ENCODE results near the gene WDR91.

The WDR91 gene

DNA sequence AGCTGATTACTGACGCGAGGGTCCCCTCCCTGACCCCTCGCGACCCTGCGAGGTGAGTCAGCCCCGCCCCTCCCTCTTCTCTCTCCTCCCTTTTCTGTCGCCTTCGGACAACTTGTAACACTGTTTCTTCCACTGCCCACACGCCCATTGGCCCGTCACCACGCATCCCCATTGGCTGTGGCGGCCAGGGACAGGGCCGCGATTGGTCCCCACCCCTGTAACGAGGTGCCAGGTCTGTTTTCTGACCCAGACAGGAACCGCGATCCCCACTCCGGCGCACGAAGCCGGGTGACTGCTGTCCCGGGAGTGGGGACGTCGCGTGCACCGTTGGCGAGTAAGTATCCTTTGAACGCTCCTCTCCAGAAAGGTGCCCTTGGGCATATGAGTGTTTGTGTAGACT, 22.2 kb upstream of the WDR91 start, which contains the start of gene STRA8:
TSS of gene STRA8 (plus strand) at position 269 of the 400 bp plus-strand sequence. CDS start 6,687 bp downstream, outside the sequence.
- no peak within 1 kb of the TSS for H3K4me3 ChIP-seq (replicated peaks in 1 of 2; ENCODE audit: low read depth in 2 of 2, low read length in 2 of 2)
- TF ChIP-seq CTCF (IDR thresholded peaks at IDR 0.05; ENCODE audit: low read depth, low read length): no peak
- no peak for DNase-seq (ENCODE audit: low read depth in 2 of 2)

GRCh38 chr7:135232720-135233119, 21.4 kb upstream of the WDR91 start:
- DNase-seq (ENCODE audit: low read depth in 2 of 2): no peak
- peak; percentile 18 for TF ChIP-seq CTCF (IDR thresholded peaks at IDR 0.05; ENCODE audit: low read depth, low read length)
- H3K4me3 ChIP-seq (replicated peaks in 1 of 2; ENCODE audit: low read depth in 2 of 2, low read length in 2 of 2): no peak overlapping the region

- no peak for DNase-seq (ENCODE audit: low read depth in 2 of 2)
- no peak for TF ChIP-seq CTCF (IDR thresholded peaks at IDR 0.05; ENCODE audit: low read depth, low read length)
- H3K4me3 ChIP-seq (replicated peaks in 1 of 2; ENCODE audit: low read depth in 2 of 2, low read length in 2 of 2): no peak overlapping the region
Observed at GRCh38 chr7:135232087-135232486, 20.8 kb upstream of the WDR91 start.

- no peak overlapping the region for H3K4me3 ChIP-seq (replicated peaks in 1 of 2; ENCODE audit: low read depth in 2 of 2, low read length in 2 of 2)
- DNase-seq (ENCODE audit: low read depth in 2 of 2): no peak
- TF ChIP-seq CTCF (IDR thresholded peaks at IDR 0.05; ENCODE audit: low read depth, low read length): no peak
Observed at GRCh38 chr7:135231686-135232085, 20.4 kb upstream of the WDR91 start.

- TF ChIP-seq CTCF (IDR thresholded peaks at IDR 0.05; ENCODE audit: low read depth, low read length): no peak
- DNase-seq (ENCODE audit: low read depth in 2 of 2): no peak
- no peak overlapping the region for H3K4me3 ChIP-seq (replicated peaks in 1 of 2; ENCODE audit: low read depth in 2 of 2, low read length in 2 of 2)
Observed at GRCh38 chr7:135224027-135224426, 12.7 kb upstream of the WDR91 start.

GRCh38 chr7:135217645-135218509, 6.6 kb upstream of the WDR91 start:
- no peak for DNase-seq (ENCODE audit: low read depth in 2 of 2)
- no peak overlapping the region for H3K4me3 ChIP-seq (replicated peaks in 1 of 2; ENCODE audit: low read depth in 2 of 2, low read length in 2 of 2)
- TF ChIP-seq CTCF (IDR thresholded peaks at IDR 0.05; ENCODE audit: low read depth, low read length): no peak
